Measurements from ENCODE around the gene RPS28.
"Not testable (repeated sequence)": the region's sequence is repeated elsewhere in the genome, so short reads cannot be mapped to it uniquely, and the experiment has no call there.

Gene RPS28

DNA sequence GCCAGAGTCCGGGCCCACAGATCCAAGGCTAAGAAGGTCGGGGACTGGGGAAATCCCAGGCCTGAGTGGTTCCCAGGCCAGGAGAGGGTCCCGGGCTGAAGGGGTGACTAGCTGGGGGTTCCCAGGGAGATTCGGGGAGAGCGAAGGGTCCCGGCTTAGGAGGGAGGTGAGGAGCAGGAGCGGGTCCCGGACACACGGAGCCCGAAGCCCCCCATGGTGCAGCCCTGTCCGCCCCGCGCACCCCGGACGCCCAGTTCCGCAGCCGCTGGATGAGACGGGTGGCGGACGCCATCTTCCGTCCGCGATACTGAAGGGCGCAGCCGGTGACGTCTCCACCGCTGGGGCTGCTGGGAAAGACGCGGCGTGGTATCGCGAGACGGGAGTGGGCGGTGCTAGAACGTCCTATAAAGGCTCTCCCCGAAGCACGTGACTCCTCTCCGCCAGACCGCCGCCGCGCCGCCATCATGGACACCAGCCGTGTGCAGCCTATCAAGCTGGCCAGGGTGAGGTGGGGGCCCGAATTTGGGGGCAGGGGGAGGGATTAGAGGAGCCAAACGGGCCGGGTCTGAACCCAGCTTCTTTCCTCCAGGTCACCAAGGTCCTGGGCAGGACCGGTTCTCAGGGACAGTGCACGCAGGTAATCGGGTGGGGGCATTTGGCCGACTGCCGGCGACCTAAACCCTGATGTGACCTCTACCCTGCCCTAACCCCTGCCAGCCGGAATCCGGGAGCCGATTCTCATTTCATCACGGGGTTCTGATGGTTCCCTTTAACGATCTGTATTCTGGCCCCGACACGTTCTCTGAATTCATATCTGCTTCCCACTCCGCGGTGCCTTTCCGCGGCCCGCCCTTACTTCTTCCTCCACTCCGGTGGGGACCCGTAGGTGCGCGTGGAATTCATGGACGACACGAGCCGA lies at the start of gene RPS28, which contains the start of gene NDUFA7:
RPS28 (plus strand) TSS at position 430 of the 919 bp plus-strand sequence; CDS start at position 465, 35 bp downstream.
NDUFA7 (minus strand) TSS at position 309 of the 919 bp plus-strand sequence; CDS start at position 292, 17 bp downstream.
- Histone ChIP-seq H3K9me3 (ENCODE audit: control insufficient read depth, insufficient read depth, low read length) (no peaks in the 10 kb centered on the region), H3K4me3 (ENCODE audit: low read length) (peak within 1 kb of the TSS; percentile 89), H3K36me3 (ENCODE audit: control insufficient read depth, insufficient read depth, low read length) (peaks cover 14% of the 10 kb centered on the region), H3K4me1 (ENCODE audit: control insufficient read depth, insufficient read depth, low read length) (peaks cover 5% of the 10 kb centered on the region), H3K27ac (ENCODE audit: low read length) (no peak within 1 kb of the TSS), H3K27me3 (ENCODE audit: control insufficient read depth, insufficient read depth, low read length) (no peaks in the 10 kb centered on the region)
- no CpG with 5 or more reads among the region's 72 CpGs for WGBS (ENCODE audit: insufficient coverage, insufficient read length)
- peak; percentile 93 for DNase-seq (ENCODE audit: low read depth, low spot score)

DNA sequence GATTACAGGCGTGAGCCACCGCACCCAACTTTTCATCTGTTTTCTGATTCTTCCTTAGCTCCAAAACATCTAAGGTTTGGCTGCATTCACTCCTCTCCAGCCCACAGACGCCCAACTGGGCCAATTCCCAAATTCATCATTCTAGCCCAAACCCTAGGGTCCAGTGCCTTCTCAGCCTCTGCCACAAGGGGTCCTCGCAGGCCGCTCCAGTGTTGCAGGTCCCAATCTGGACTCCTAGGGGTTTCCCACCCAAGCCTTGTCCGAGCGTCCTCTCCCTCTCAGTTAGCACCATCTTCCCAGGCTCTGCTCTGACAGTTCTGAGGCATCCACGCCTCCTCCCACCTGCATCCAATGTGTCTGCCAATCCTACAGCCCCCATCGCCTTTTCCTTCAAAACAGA lies 44.8 kb upstream of the RPS28 start:
- not testable (repeated sequence) for H3K4me1 ChIP-seq (ENCODE audit: control insufficient read depth, insufficient read depth, low read length); DNase-seq (ENCODE audit: low read depth, low spot score); H3K36me3 ChIP-seq (ENCODE audit: control insufficient read depth, insufficient read depth, low read length); H3K9me3 ChIP-seq (ENCODE audit: control insufficient read depth, insufficient read depth, low read length); H3K27me3 ChIP-seq (ENCODE audit: control insufficient read depth, insufficient read depth, low read length); H3K27ac ChIP-seq (ENCODE audit: low read length); H3K4me3 ChIP-seq (ENCODE audit: low read length)
- WGBS (ENCODE audit: insufficient coverage, insufficient read length) = no CpG with 5 or more reads among the region's 9 CpGs

DNA sequence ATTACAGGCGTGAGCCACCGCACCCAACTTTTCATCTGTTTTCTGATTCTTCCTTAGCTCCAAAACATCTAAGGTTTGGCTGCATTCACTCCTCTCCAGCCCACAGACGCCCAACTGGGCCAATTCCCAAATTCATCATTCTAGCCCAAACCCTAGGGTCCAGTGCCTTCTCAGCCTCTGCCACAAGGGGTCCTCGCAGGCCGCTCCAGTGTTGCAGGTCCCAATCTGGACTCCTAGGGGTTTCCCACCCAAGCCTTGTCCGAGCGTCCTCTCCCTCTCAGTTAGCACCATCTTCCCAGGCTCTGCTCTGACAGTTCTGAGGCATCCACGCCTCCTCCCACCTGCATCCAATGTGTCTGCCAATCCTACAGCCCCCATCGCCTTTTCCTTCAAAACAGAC lies 30.0 kb upstream of the RPS28 start:
- not testable (repeated sequence) for H3K27me3 ChIP-seq (ENCODE audit: control insufficient read depth, insufficient read depth, low read length); DNase-seq (ENCODE audit: low read depth, low spot score); H3K4me1 ChIP-seq (ENCODE audit: control insufficient read depth, insufficient read depth, low read length); H3K27ac ChIP-seq (ENCODE audit: low read length); H3K36me3 ChIP-seq (ENCODE audit: control insufficient read depth, insufficient read depth, low read length); H3K4me3 ChIP-seq (ENCODE audit: low read length); H3K9me3 ChIP-seq (ENCODE audit: control insufficient read depth, insufficient read depth, low read length)
- WGBS (ENCODE audit: insufficient coverage, insufficient read length) = no CpG with 5 or more reads among the region's 9 CpGs

DNA sequence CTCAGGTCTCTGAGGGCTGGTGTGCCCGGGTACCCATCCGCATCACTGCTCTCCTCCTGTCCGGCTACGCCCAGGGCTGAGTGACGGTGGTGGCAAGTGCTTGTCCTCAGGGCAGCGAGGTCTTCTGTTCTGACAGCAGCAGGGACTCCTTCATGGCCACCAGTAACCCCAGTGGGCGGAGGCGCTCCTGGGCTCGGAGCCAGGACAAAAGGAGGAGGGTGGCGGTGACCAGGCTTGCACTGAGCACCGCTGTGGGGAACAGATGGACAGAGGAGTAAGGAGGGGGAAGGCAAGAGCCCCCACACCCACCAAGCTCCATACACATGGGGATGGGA lies 19.0 kb upstream of the RPS28 start:
- H3K27ac ChIP-seq (ENCODE audit: low read length) = no peak overlapping the region
- H3K27me3 ChIP-seq (ENCODE audit: control insufficient read depth, insufficient read depth, low read length) = no peaks in the 10 kb centered on the region
- no peaks in the 10 kb centered on the region for H3K4me1 ChIP-seq (ENCODE audit: control insufficient read depth, insufficient read depth, low read length)
- H3K36me3 ChIP-seq (ENCODE audit: control insufficient read depth, insufficient read depth, low read length) = peaks cover 10% of the 10 kb centered on the region
- no peaks in the 10 kb centered on the region for H3K9me3 ChIP-seq (ENCODE audit: control insufficient read depth, insufficient read depth, low read length)
- WGBS (ENCODE audit: insufficient coverage, insufficient read length) = no CpG with 5 or more reads among the region's 11 CpGs
- H3K4me3 ChIP-seq (ENCODE audit: low read length) = no peak overlapping the region
- no peak for DNase-seq (ENCODE audit: low read depth, low spot score)

DNA sequence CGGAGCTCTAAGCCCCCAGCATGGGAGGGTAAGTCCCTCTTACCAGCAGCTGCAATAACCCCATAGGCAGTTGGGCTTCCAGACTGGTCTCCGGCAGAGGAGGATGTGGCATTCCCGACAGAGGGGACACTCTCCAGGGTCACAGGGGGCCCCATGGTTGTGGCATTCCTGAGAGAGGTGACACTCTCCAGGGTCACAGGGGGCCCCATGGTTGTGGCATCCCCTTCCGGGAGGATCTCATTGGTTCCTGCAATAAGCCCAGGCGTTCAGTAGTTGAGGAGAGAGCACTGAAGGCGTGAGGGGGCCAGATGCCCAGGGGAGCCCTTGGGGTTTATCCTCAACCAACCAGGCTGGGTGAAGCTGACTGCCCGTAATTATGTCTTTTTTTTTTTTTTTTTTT lies 18.6 kb upstream of the RPS28 start:
- H3K9me3 ChIP-seq (ENCODE audit: control insufficient read depth, insufficient read depth, low read length) = no peaks in the 10 kb centered on the region
- no peak overlapping the region for H3K27ac ChIP-seq (ENCODE audit: low read length)
- DNase-seq (ENCODE audit: low read depth, low spot score) = no peak
- no peaks in the 10 kb centered on the region for H3K4me1 ChIP-seq (ENCODE audit: control insufficient read depth, insufficient read depth, low read length)
- no peak overlapping the region for H3K4me3 ChIP-seq (ENCODE audit: low read length)
- no CpG with 5 or more reads among the region's 7 CpGs for whole genome bisulfite sequencing (ENCODE audit: insufficient coverage, insufficient read length)
- peaks cover 10% of the 10 kb centered on the region for H3K36me3 ChIP-seq (ENCODE audit: control insufficient read depth, insufficient read depth, low read length)
- no peaks in the 10 kb centered on the region for H3K27me3 ChIP-seq (ENCODE audit: control insufficient read depth, insufficient read depth, low read length)

DNA sequence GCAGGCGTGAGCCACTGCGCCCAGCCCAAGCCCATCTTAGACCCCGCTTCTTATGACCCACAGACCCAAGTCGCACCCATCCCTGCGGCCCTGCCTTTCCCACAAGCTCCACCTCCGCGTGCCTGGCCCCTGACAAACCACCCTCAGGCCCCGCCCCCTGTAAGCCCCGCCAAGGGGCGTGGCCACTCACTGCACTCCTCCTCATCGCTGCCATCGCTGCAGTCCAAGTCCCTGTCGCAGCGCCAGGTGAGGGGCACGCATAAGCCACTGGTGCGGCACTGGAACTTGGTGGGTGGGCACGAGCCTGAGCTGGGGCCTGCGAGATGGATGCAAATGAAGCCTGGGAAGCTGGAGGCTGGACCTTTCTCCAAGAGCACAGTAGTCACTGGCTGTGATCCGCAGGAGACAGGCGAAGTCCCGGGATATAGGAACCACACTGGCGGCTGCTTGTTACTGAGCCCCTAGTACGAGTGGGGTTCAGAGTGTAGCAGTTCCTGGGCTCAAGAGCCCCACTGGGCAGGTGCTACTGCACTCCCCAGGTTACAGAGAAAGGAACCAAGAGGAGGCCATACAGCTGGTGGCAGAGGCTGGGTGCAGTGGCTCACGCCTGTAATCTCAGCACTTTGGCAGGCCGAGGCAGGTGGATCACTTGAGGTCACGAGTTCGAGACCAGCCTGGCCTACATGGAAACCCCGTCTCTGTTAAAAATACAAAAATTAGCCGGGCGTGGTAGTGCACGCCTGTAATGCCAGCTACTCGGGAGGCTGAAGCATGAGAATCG lies 16.3 kb upstream of the RPS28 start:
- peaks cover 10% of the 10 kb centered on the region for H3K36me3 ChIP-seq (ENCODE audit: control insufficient read depth, insufficient read depth, low read length)
- no peaks in the 10 kb centered on the region for H3K27me3 ChIP-seq (ENCODE audit: control insufficient read depth, insufficient read depth, low read length)
- no CpG with 5 or more reads among the region's 33 CpGs for WGBS (ENCODE audit: insufficient coverage, insufficient read length)
- DNase-seq (ENCODE audit: low read depth, low spot score) = no peak
- H3K27ac ChIP-seq (ENCODE audit: low read length) = no peak overlapping the region
- no peaks in the 10 kb centered on the region for H3K4me1 ChIP-seq (ENCODE audit: control insufficient read depth, insufficient read depth, low read length)
- no peaks in the 10 kb centered on the region for H3K9me3 ChIP-seq (ENCODE audit: control insufficient read depth, insufficient read depth, low read length)
- H3K4me3 ChIP-seq (ENCODE audit: low read length) = no peak overlapping the region

DNA sequence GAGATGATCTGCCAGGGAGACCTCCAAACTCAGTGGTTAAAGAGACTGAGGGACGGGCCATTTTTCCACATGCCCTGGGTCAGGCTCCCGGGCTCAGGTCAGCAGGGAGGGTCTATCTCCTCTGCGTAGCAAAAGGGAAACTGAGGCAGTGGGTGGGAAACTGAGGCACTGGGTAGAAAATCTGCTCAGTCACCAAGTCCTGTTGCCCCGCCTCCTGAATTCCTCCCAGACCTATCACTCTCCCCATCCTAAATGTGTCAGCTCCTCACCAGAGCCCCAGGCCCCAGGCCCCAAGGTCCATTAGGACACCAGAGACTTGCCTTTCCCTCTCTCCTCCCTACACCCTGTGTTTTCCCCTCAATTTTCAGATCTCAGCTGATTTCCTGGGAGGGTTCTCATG lies 15.5 kb upstream of the RPS28 start:
- no peak for DNase-seq (ENCODE audit: low read depth, low spot score)
- no peaks in the 10 kb centered on the region for H3K4me1 ChIP-seq (ENCODE audit: control insufficient read depth, insufficient read depth, low read length)
- no peaks in the 10 kb centered on the region for H3K27me3 ChIP-seq (ENCODE audit: control insufficient read depth, insufficient read depth, low read length)
- no peak overlapping the region for H3K27ac ChIP-seq (ENCODE audit: low read length)
- no peaks in the 10 kb centered on the region for H3K9me3 ChIP-seq (ENCODE audit: control insufficient read depth, insufficient read depth, low read length)
- no CpG with 5 or more reads among the region's 4 CpGs for WGBS (ENCODE audit: insufficient coverage, insufficient read length)
- no peak overlapping the region for H3K4me3 ChIP-seq (ENCODE audit: low read length)
- H3K36me3 ChIP-seq (ENCODE audit: control insufficient read depth, insufficient read depth, low read length) = peaks cover 10% of the 10 kb centered on the region

DNA sequence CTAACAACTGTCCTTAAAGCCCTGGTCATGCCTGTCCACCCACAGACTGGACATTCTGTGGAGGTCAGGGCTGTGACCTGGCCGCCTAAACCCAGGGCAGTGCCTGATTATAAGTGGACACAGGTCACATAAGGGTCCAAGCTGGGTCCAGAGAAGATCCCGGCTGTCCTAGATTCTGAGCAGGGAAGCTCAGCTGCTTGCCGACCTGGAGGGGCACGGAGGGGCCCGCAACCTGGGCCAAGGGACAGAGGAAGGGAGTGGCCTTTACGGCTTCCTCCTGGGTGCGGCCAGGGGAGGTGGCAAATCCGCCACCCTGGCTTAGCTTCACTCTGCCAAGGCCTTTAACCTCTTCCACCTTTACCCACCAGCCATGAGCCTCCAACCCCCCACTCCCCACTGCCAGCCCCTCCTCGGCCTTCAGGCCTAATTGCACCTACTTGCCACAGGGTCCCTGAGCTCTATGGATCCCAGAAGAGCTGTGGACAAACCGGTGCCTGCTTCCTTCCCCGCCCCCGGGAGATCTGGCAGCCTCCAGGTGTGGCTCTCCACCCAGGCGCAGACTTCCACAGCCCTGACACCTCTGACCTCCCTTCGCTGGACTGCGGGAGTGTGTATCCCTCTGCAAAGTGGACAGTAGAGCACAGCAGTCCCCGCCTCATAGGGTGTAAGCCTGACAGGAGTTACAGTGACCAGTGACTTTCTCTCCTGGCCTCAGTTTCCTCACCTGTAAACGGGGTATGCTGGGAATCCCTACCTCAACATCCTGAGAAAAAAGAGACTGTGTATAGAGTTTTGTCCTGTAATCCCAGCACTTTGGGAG lies 14.9 kb upstream of the RPS28 start:
- no peak overlapping the region for H3K4me3 ChIP-seq (ENCODE audit: low read length)
- no peaks in the 10 kb centered on the region for H3K4me1 ChIP-seq (ENCODE audit: control insufficient read depth, insufficient read depth, low read length)
- no CpG with 5 or more reads among the region's 17 CpGs for WGBS (ENCODE audit: insufficient coverage, insufficient read length)
- no peak for DNase-seq (ENCODE audit: low read depth, low spot score)
- peaks cover 13% of the 10 kb centered on the region for H3K36me3 ChIP-seq (ENCODE audit: control insufficient read depth, insufficient read depth, low read length)
- no peaks in the 10 kb centered on the region for H3K27me3 ChIP-seq (ENCODE audit: control insufficient read depth, insufficient read depth, low read length)
- no peaks in the 10 kb centered on the region for H3K9me3 ChIP-seq (ENCODE audit: control insufficient read depth, insufficient read depth, low read length)
- no peak overlapping the region for H3K27ac ChIP-seq (ENCODE audit: low read length)

DNA sequence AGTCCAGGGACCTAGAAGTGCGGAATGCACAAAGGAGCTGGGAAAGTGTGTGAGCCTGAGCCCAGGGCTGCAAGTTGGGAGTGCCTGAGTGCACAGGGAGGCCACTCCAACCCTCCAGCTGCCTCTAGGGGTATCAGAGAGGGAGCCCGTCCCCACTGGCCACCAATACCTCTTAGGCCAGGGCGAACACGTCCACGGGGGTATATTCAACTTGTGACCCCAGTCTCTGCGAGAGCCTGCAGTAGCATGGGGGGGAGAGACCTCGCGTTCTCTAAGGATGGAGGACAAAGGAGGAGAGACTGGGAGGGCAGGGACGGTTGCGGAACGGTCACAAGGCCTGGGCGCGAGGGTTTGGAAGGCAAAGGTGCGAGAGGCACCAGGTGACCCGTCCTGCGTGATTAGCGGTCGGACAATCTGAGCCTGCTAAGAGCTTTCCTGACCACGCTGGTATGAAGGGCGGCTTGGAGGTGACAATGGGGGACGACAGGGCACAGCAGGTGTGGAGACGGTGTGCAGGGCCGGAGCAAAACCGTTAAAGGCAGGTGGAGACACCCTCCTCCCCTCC lies 13.8 kb upstream of the RPS28 start:
- H3K4me1 ChIP-seq (ENCODE audit: control insufficient read depth, insufficient read depth, low read length) = no peaks in the 10 kb centered on the region
- peaks cover 13% of the 10 kb centered on the region for H3K36me3 ChIP-seq (ENCODE audit: control insufficient read depth, insufficient read depth, low read length)
- no peaks in the 10 kb centered on the region for H3K9me3 ChIP-seq (ENCODE audit: control insufficient read depth, insufficient read depth, low read length)
- no peaks in the 10 kb centered on the region for H3K27me3 ChIP-seq (ENCODE audit: control insufficient read depth, insufficient read depth, low read length)
- H3K27ac ChIP-seq (ENCODE audit: low read length) = no peak overlapping the region
- H3K4me3 ChIP-seq (ENCODE audit: low read length) = peak overlapping the region; percentile 66; the same call in 1 of the 2 replicates
- no peak for DNase-seq (ENCODE audit: low read depth, low spot score)
- WGBS (ENCODE audit: insufficient coverage, insufficient read length) = no CpG with 5 or more reads among the region's 24 CpGs

Measured in iPS DF 6.9 (cell line).